ENCODE results near the gene CAGE1. TPM values are rescaled to one million over a fixed set of nuclear protein-coding genes. Genes with fewer than 3 reads are reported as not detected.

Gene CAGE1
- total RNA-seq, 1 donor from 2014 or later: not detected

- Histone ChIP-seq H3K27me3 (no peaks in the 10 kb centered on the region), H3K27ac (no peak overlapping the region), H3K9me3 (no peaks in the 10 kb centered on the region), H3K4me1 (no peaks in the 10 kb centered on the region), H3K36me3 (peaks cover 50 to 93% of the 10 kb centered on the region in 2 donors), H3K4me3 (no peak overlapping the region)
- intact Hi-C loops (cut with DNase I): no loop called here
- no peak for TF ChIP-seq CTCF (IDR thresholded peaks at IDR 0.05)
- no peak for DNase-seq (ENCODE audit: low spot score in 2 of 2)
Observed at GRCh38 chr6:7301702-7302101, 87.8 kb downstream of the CAGE1 start.

GRCh38 chr6:7300926-7301325 lies 88.6 kb downstream of the CAGE1 start:
- Histone ChIP-seq H3K4me3 (no peak overlapping the region), H3K9me3 (no peaks in the 10 kb centered on the region), H3K4me1 (no peaks in the 10 kb centered on the region), H3K27ac (no peak overlapping the region), H3K27me3 (no peaks in the 10 kb centered on the region), H3K36me3 (peaks cover 54 to 90% of the 10 kb centered on the region in 2 donors)
- DNase-seq (ENCODE audit: low spot score in 2 of 2): no peak
- intact Hi-C loops (cut with DNase I): no loop called here
- TF ChIP-seq CTCF (IDR thresholded peaks at IDR 0.05): no peak

DNA sequence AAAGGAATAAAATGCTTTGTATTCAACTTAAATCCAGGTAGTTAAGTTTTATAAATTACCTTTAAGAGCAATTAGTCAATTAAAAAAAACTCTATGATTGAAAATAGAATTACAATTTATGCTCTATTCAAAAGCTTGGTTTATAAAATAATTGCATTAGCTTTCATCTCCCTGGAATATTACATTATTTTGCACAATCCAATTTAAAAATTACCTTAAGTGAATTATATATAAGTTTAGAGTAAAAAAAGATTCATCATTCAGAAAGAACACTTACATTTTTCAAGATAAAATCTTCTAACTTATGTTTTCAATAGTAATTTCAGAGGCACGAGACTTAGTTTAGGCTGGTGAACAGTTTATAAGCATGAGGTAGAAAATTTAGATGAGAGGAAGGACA lies 91.4 kb downstream of the CAGE1 start:
- no peak for TF ChIP-seq CTCF (IDR thresholded peaks at IDR 0.05)
- Histone ChIP-seq H3K36me3 (peaks cover 58 to 83% of the 10 kb centered on the region in 2 donors), H3K4me3 (no peak overlapping the region), H3K4me1 (no peaks in the 10 kb centered on the region), H3K27me3 (no peaks in the 10 kb centered on the region), H3K9me3 (no peaks in the 10 kb centered on the region), H3K27ac (no peak overlapping the region)
- no peak for DNase-seq (ENCODE audit: low spot score in 2 of 2)
- intact Hi-C loops (cut with DNase I): no loop called here

DNA sequence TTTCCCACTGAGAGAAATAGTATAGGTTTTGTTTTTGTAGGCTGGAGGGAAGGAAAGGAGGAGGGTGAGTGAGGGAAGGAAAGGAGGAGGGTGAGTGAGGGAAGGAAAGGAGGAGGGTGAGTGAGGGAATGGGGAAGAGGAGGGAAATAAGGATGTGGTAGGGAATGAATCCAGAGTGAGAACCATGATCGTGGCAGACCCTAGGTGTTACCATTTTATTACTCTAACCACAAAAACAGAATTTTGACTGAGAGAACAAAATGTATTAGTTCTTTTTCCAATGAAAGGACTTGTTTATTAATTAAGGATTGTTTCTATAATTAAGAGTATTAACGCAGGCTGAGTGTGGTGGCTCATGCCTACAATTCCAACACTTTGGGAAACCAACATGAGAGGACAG lies 92.9 kb downstream of the CAGE1 start:
- H3K27ac ChIP-seq: no peak overlapping the region
- no peak overlapping the region for H3K4me3 ChIP-seq
- no peaks in the 10 kb centered on the region for H3K27me3 ChIP-seq
- no peaks in the 10 kb centered on the region for H3K4me1 ChIP-seq
- H3K9me3 ChIP-seq: no peaks in the 10 kb centered on the region
- no peak for TF ChIP-seq CTCF (IDR thresholded peaks at IDR 0.05)
- peaks cover 51 to 82% of the 10 kb centered on the region in 2 donors for H3K36me3 ChIP-seq
- intact Hi-C loops (cut with DNase I): no loop called here
- no peak for DNase-seq (ENCODE audit: low spot score in 2 of 2)

- Histone ChIP-seq H3K4me1 (no peaks in the 10 kb centered on the region), H3K4me3 (no peak overlapping the region), H3K9me3 (no peaks in the 10 kb centered on the region), H3K27me3 (no peaks in the 10 kb centered on the region), H3K27ac (no peak overlapping the region), H3K36me3 (peaks cover 44 to 82% of the 10 kb centered on the region in 2 donors)
- intact Hi-C loops (cut with DNase I): no loop called here
- no peak for DNase-seq (ENCODE audit: low spot score in 2 of 2)
- no peak for TF ChIP-seq CTCF (IDR thresholded peaks at IDR 0.05)
Observed at GRCh38 chr6:7295916-7296315, 93.6 kb downstream of the CAGE1 start.

- H3K4me1 ChIP-seq: no peaks in the 10 kb centered on the region
- H3K4me3 ChIP-seq: no peak overlapping the region
- intact Hi-C loops (cut with DNase I): no loop called here
- peaks cover 45 to 84% of the 10 kb centered on the region in 2 donors for H3K36me3 ChIP-seq
- no peaks in the 10 kb centered on the region for H3K9me3 ChIP-seq
- H3K27ac ChIP-seq: no peak overlapping the region
- TF ChIP-seq CTCF (IDR thresholded peaks at IDR 0.05): no peak
- H3K27me3 ChIP-seq: no peaks in the 10 kb centered on the region
- no peak for DNase-seq (ENCODE audit: low spot score in 2 of 2)
Observed at GRCh38 chr6:7292596-7293255, 96.8 kb downstream of the CAGE1 start.

Data from ascending aorta (tissue), 2 donors.